Measurements from ENCODE around the gene PTBP1. TPM values are rescaled to one million over a fixed set of nuclear protein-coding genes. Genes with fewer than 3 reads are reported as not detected.
A peak's percentile ranks its signal among the peaks of the same experiment; 100 is the strongest.

PTBP1 gene
- total and polyA plus RNA-seq, 9 of the 15 experiments (the other 6 are each of a cell fraction or from before 2014, with no cell fraction given) = 14.0 to 759 (median 234) TPM

GRCh38 chr19:796692-797527, at the start of gene PTBP1 (continued):
- TF ChIP-seq ATF6 (CRISPR knock-in tag; IDR thresholded peaks at IDR 0.05) (no peak; the same call in 1 of the 2 replicates), ZNF785 (CRISPR knock-in tag; IDR thresholded peaks at IDR 0.05) (no peak), ZNF644 (tag; IDR thresholded peaks at IDR 0.05; ENCODE audit: low read depth) (peak; percentile 96), HBP1 (CRISPR knock-in tag; IDR thresholded peaks at IDR 0.05) (no peak), CXXC5 (CRISPR knock-in tag; IDR thresholded peaks at IDR 0.05) (peak; percentile 96), ZNF445 (CRISPR knock-in tag; IDR thresholded peaks at IDR 0.05; ENCODE audit: low read depth) (no peak), GTF2A2 (tag; IDR thresholded peaks at IDR 0.05) (no peak), ZNF830 (CRISPR knock-in tag; IDR thresholded peaks at IDR 0.05) (no peak), ZC3H4 (CRISPR knock-in tag; IDR thresholded peaks at IDR 0.05; ENCODE audit: borderline replicate concordance) (no peak), PPARD (CRISPR knock-in tag; IDR thresholded peaks at IDR 0.05) (no peak), ZNF217 (CRISPR knock-in tag; IDR thresholded peaks at IDR 0.05) (no peak), YBX1 (IDR thresholded peaks at IDR 0.05) (no peak), POLR2G (IDR thresholded peaks at IDR 0.05; ENCODE audit: low read depth, low read length) (peak; percentile 84), MAX (CRISPR knock-in tag; IDR thresholded peaks at IDR 0.05) (peak; percentile 100), ZNF347 (CRISPR knock-in tag; IDR thresholded peaks at IDR 0.05; ENCODE audit: low read depth) (no peak), NFIX (CRISPR knock-in tag; IDR thresholded peaks at IDR 0.05; ENCODE audit: low read depth) (0 out of 2 replicates have a peak, but pooled peaks have one; percentile 17), HNRNPH1 (optimal IDR thresholded peaks at IDR 0.05; ENCODE audit: low read depth, low read length) (no peak), ZNF143 (CRISPR knock-in tag; IDR thresholded peaks at IDR 0.05) (0 out of 2 replicates have a peak, but pooled peaks have one; percentile 9), POLR2H (tag; IDR thresholded peaks at IDR 0.05; ENCODE audit: low read depth) (peak; percentile 94), CREBBP (IDR thresholded peaks at IDR 0.05; ENCODE audit: low read depth, low read length) (no peak)
- TF ChIP-seq, protein P1, sequence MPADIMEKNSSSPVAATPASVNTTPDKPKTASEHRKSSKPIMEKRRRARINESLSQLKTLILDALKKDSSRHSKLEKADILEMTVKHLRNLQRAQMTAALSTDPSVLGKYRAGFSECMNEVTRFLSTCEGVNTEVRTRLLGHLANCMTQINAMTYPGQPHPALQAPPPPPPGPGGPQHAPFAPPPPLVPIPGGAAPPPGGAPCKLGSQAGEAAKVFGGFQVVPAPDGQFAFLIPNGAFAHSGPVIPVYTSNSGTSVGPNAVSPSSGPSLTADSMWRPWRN (IDR thresholded peaks at IDR 0.05; ENCODE audit: low read depth) = no peak
- TF ChIP-seq, protein P2, sequence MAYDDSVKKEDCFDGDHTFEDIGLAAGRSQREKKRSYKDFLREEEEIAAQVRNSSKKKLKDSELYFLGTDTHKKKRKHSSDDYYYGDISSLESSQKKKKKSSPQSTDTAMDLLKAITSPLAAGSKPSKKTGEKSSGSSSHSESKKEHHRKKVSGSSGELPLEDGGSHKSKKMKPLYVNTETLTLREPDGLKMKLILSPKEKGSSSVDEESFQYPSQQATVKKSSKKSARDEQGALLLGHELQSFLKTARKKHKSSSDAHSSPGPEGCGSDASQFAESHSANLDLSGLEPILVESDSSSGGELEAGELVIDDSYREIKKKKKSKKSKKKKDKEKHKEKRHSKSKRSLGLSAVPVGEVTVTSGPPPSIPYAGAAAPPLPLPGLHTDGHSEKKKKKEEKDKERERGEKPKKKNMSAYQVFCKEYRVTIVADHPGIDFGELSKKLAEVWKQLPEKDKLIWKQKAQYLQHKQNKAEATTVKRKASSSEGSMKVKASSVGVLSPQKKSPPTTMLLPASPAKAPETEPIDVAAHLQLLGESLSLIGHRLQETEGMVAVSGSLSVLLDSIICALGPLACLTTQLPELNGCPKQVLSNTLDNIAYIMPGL (CRISPR knock-in tag; IDR thresholded peaks at IDR 0.05) = 0 out of 2 replicates have a peak, but pooled peaks have one; percentile 57

Data from K562 (cell line).